NCI-H69 (cell line): ENCODE data around the gene GALNT1.
"Not testable (repeated sequence)": the region's sequence is repeated elsewhere in the genome, so short reads cannot be mapped to it uniquely, and the experiment has no call there.

ENCODE experiments used
- DNase-seq: peaks from one replicate; lab custom pipeline; 2025; lab: John Stamatoyannopoulos, UW

The GALNT1 gene

GRCh38 chr18:35581546-35581897 lies at the start of gene GALNT1:
Gene GALNT1, plus strand, starts transcription at chr18:35581740. Its CDS starts 72,923 bp downstream, at chr18:35654663.
- DNase-seq: peak; percentile 76

- DNase-seq: no peak
These were observed 47.6 kb upstream of the GALNT1 start for GRCh38 chr18:35533916-35534405.

GRCh38 chr18:35535297-35535696 lies 46.2 kb upstream of the GALNT1 start:
- DNase-seq: no peak

DNA sequence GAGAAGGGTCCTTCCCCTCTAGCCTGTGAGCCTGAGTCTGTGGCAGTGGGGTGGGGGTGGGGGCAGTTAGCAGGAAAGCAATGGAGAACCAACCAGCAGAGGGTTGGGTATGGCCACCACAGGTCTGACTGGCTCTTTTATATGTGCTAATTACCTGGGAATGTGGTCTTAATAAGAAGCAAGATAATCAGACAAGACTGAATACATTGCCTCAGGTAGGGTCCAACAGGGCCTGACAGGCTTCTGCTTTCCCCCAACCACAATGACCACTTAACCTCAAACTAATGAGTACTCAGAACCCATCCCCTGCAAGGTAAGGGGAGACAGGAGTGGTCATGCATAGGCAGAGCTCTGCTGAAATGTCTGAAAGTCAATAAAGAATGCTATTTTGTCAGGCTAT lies 39.2 kb upstream of the GALNT1 start:
- DNase-seq: no peak

DNA sequence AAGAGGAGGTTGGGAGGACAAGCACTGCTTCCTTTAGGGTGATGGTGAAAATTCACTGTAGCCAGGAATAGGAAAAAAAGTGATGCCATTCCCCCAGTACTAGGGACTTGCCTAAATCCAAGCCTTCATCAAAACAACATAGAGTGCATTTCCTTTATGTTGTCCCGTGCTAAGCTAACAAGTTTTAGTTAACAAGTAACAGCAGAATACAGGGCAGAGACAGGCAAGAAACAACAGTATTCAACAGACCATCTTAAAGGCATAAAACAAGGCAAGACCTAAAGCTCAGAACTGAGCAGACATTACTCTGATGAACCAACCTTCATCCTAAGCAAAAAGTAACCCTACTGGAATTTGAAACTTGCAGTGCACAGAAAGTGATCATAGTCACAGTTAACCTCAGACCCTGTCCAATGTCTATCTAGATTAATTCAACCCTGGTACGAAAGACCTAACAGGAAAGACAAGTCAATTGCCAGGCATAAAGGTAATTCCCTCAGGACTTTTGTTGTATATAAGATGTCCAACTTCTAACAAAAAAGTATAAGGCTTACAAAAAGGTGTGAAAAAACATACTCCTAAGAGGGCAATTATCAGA lies 34.4 kb upstream of the GALNT1 start:
- DNase-seq: no peak

- no peak for DNase-seq
These were observed 32.0 kb upstream of the GALNT1 start for GRCh38 chr18:35549564-35549963.

- DNase-seq: no peak
These were observed 28.2 kb upstream of the GALNT1 start for GRCh38 chr18:35553300-35553699.

DNA sequence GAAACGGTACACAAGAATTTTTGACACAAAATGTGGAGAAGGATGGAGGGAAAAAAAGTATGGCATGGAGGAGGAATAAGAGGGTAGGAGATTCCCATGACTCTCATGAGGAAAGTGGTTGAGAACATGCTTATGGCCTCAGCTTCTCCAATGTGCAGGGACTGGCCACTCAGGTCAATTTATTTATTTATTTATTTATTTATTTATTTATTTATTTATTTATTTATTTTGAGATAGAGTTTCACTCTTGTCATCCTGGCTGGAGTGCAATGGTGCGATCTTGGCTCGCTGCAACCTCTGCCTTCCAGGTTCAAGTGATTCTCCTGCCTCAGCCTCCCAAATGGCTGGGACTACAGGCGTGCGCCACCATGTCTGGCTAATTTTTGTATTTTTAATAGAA lies 26.0 kb upstream of the GALNT1 start:
- DNase-seq: not testable (repeated sequence)

GRCh38 chr18:35559867-35560266 lies 21.7 kb upstream of the GALNT1 start:
- DNase-seq: no peak

GRCh38 chr18:35564795-35565453 lies 16.6 kb upstream of the GALNT1 start:
- no peak for DNase-seq

DNA sequence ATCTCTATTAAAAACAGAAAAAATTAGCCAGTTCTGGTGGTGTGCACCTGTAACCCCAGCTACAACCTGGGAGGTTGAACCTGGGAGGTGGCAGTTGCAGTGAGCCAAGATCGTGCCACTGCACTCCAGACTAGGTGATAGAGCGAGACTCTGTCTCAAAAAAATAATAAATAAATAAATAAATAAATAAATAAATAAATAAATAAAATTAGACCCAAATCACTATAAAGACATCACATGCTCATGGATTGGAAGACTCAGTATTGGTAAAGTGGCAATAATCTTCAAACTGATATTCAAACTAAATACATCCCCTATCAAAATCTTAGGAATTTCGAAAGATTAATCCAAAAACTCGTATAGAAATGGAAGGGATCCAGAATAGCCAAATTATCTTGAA lies 15.5 kb upstream of the GALNT1 start:
- no peak for DNase-seq

DNA sequence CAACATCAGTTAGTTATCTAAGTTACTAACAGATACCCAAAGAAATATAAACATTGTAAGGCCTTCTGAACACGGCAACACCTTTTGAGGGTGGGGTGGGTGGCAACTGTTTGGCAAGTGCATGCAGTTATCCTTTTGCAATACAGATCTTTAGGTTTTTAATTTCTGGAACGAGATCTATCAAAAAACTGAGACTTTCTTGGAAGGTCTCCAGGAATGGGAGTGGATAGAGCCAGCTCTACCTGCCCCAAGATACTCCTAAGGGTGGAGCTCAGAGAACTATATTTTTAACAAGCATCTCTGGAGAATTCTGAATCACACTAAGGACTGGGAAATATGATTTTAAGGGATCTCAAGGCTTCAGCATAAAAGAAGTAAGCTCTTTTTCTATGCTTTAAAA lies 11.4 kb upstream of the GALNT1 start:
- no peak for DNase-seq

- no peak for DNase-seq
These were observed 10.4 kb upstream of the GALNT1 start for GRCh38 chr18:35571138-35571537.

DNA sequence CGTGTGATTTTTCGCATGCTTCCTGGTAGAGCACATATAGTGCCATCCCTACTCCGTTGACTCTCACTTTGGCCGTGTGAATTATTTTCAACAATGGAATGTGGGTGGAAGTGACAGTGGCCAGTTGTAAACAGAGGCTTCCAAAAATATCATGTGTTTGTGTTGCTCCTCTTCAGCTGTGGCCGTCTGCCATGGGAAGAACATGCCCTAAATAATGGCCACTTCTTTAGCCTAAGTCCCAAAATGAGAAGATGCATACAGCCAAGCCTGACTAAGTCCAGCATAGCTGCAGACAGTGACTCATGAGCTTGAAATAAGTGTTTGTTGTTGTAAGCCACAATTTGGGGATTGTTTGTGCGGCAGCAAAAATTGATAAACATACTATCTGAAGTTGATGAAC lies 8.9 kb upstream of the GALNT1 start:
- no peak for DNase-seq

DNA sequence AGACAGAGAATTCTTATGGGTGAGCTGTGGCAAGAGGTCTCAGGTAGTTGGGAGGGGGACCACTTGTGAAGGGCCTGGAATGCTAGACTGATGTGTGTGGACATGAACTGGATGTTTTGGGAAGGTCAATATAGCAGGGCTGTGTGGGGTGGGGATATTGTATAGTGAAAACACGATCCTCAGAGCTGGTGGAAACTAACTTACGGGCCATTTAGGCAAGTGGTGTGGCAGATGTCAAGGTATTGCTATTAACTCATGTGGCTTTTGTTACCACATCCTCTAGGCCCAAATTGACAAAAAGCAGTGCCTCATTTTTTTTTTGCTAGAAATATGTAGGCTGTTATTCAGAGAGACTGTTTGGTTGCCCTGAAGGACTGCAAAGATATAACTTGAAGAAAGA lies 8.0 kb upstream of the GALNT1 start:
- no peak for DNase-seq

DNA sequence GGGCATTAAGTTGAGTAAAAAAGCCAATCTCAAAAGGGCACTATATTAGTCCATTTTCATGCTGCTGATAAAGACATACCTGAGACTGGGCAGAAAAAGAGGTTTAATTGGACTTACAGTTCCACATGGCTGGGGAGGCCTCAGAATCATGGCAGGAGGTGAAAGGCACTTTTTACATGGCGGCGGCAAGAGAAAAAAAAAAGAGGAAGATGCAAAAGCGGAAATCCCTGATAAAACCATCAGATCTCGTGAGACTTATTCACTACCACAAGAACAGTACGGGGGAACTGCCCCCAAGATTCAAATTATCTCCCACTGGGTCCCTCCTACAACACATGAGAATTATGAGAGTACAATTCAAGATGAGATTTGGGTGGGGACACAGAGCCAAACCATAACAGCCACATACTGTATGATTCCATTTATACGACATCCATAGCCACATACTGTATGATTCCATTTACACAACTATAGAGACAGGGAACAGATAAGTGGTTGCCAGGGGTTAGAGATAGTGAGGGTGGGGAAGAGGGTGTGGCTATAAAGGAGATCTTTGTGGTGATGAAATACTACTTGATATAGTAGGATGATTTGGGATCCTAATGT lies 5.2 kb upstream of the GALNT1 start:
- DNase-seq: not testable (repeated sequence)

DNA sequence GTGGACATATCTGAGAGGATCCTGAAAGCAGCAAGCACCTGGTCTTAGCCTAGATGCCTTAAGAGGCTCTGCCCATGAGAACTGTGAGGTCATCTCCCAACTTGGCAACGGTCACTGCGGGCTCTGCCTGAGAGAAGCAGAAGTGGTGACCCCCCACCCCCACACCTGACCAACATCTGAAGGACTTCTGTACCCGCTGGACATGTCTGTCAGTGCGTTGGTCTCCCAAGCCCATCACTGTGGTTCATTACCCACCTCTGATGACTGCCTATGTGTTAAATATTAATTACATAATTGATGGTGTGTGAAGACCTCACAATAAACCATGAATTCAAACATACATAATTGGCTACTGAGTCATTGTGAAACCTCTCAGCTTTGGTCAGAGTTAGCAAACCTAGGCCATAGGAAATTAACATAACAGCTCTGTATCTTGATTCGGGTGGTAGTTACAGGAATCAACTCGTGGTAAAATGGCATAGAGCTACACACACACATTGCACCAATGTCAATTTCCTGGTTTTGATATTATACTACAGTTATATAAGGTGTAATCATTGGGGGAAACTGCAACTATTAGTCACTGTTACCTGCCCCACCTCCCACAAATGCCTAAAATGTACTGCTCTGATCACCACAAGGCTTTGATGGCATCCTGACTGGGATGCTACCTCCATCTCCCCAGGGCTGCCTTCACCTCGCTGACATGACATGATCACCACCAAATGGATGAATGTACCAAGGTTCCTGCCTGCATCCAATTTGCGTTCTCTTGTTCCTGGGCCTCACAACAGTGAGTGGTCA lies 4.3 kb upstream of the GALNT1 start:
- DNase-seq: no peak

- no peak for DNase-seq
These were observed 3.1 kb upstream of the GALNT1 start for GRCh38 chr18:35578481-35578880.

- DNase-seq: no peak
These were observed 2.6 kb upstream of the GALNT1 start for GRCh38 chr18:35578936-35579335.

DNA sequence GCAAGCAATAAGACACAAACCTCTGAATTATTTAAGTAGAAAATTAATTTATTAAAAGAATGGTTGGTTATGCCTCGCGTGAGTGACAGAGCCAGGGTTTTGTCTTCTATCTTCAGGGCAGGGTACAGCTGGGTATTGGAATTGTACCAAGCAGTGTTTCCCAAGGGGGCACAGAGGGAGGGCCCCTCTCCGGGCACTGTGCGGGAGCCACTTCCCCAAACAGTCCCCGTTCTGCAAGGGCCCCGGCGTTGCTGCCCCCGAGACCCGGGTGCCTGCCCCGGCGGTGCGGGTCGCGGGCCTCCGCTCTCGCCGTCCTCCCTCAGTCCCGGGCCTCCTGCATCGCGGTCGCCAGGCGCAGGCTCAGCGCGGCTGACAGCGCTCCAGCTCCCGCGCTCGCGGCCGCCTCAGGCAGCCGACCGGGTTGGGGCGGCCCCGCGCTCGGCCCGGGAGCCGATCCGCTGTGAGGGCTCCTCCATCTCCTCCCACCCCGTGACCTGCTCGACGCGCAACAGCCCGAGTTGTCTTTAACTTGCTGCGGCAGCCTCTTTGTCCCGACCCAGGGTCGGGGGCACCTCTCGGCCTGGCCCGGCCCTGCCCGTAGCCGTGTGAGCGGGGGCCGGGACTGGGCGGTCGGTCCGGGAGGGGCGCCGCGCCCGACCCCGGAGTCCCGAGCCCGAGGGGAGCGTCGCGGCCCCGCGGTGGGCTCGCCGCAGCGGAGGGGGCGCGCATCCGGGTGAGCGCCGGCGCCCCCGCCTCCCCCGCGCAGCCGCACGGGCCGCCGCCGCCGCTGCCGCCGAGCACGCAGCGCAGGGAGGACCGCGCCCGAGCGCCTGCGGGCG lies 620 bp upstream of the GALNT1 start:
- DNase-seq: peak; percentile 86

DNA sequence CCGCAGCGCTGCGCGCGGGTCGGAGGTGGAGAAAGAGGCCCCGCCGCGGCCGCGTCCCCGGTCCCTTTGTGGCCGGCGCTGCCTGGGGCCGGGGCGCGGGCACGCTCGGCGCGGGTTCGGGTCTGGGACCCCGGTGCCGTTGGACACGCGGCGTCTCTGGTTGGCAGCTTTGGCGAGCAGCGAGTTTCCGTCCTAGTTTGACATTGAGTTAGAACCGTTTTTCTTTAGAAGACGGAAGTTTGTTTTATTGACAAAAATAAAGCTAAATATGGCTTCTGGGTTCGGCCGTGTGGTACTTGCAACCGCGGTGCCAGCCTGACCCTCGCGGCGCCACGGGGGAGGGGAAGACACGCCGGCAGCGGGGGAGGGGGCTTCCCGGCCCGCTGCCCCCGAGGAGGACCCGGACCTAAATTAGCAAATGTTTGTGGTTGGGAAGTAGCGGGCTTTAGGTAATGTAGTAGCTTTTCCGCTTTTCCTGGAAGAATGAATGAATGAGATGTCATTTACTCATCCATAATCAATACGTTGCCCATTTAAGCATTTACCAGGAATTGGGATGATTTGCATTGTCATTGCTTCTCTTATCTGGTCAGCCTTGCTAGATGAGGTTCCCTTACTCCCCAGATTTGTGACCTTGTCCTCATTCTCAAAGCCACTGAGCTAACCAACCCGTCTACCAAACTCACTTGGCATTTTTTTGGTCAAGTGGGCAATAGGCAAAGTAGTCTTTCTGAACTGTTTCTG lies 530 bp downstream of the GALNT1 start:
- peak; percentile 78 for DNase-seq
